Measurements from ENCODE around the gene CD226.
"Not testable (repeated sequence)": the region's sequence is repeated elsewhere in the genome, so short reads cannot be mapped to it uniquely, and the experiment has no call there.

CD226 gene

GRCh38 chr18:69978732-69979715 is 31.4 kb upstream of the CD226 start:
- ATAC-seq: no peak
- no peak for TF ChIP-seq SNAI2 (CRISPR knock-in tag; IDR thresholded peaks at IDR 0.05)
- no peak for TF ChIP-seq PPARA (CRISPR knock-in tag; IDR thresholded peaks at IDR 0.05; ENCODE audit: borderline replicate concordance)
- no peak for TF ChIP-seq TSHZ2 (CRISPR knock-in tag; IDR thresholded peaks at IDR 0.05)
- TF ChIP-seq ZFP3 (CRISPR knock-in tag; IDR thresholded peaks at IDR 0.05): no peak
- TF ChIP-seq ISL1 (CRISPR knock-in tag; IDR thresholded peaks at IDR 0.05): no peak
- no peak for TF ChIP-seq ZFP30 (CRISPR knock-in tag; IDR thresholded peaks at IDR 0.05)
- TF ChIP-seq ESRRG (CRISPR knock-in tag; IDR thresholded peaks at IDR 0.05): no peak
- TF ChIP-seq PATZ1 (CRISPR knock-in tag; IDR thresholded peaks at IDR 0.05; ENCODE audit: borderline replicate concordance): no peak
- no peak for TF ChIP-seq TOX (CRISPR knock-in tag; IDR thresholded peaks at IDR 0.05; ENCODE audit: borderline replicate concordance)
- TF ChIP-seq CSRNP3 (CRISPR knock-in tag; IDR thresholded peaks at IDR 0.05): no peak
- no peak for TF ChIP-seq ZNF70 (CRISPR knock-in tag; IDR thresholded peaks at IDR 0.05)

GRCh38 chr18:69975294-69975693 is 27.6 kb upstream of the CD226 start:
- not testable (repeated sequence) for ATAC-seq

- TF ChIP-seq ZNF8 (CRISPR knock-in tag; IDR thresholded peaks at IDR 0.05) (no peak), CSRNP3 (CRISPR knock-in tag; IDR thresholded peaks at IDR 0.05) (no peak)
- ATAC-seq: no peak
Observed at GRCh38 chr18:69974365-69974764, 26.7 kb upstream of the CD226 start.

GRCh38 chr18:69969491-69969890 is 21.8 kb upstream of the CD226 start:
- ATAC-seq: no peak
- TF ChIP-seq ZNF70 (CRISPR knock-in tag; IDR thresholded peaks at IDR 0.05) (no peak), POU6F1 (CRISPR knock-in tag; IDR thresholded peaks at IDR 0.05; ENCODE audit: borderline replicate concordance, low read depth) (no peak), ARNTL (CRISPR knock-in tag; IDR thresholded peaks at IDR 0.05; ENCODE audit: borderline replicate concordance, low read depth) (no peak), ZFP3 (CRISPR knock-in tag; IDR thresholded peaks at IDR 0.05) (no peak), ISL1 (CRISPR knock-in tag; IDR thresholded peaks at IDR 0.05) (no peak)

GRCh38 chr18:69968039-69968438 is 20.4 kb upstream of the CD226 start:
- TF ChIP-seq ARNTL (CRISPR knock-in tag; IDR thresholded peaks at IDR 0.05; ENCODE audit: borderline replicate concordance, low read depth) (no peak), CREB5 (CRISPR knock-in tag; IDR thresholded peaks at IDR 0.05; ENCODE audit: low read depth) (no peak), CSDC2 (CRISPR knock-in tag; IDR thresholded peaks at IDR 0.05) (no peak), TOX (CRISPR knock-in tag; IDR thresholded peaks at IDR 0.05; ENCODE audit: borderline replicate concordance) (no peak), GLIS3 (CRISPR knock-in tag; IDR thresholded peaks at IDR 0.05) (no peak), OSR1 (CRISPR knock-in tag; IDR thresholded peaks at IDR 0.05) (no peak), RARB (CRISPR knock-in tag; IDR thresholded peaks at IDR 0.05) (no peak), ZNF565 (CRISPR knock-in tag; conservative IDR thresholded peaks at IDR 0.05; ENCODE audit: low read depth) (no peak), CSRNP3 (CRISPR knock-in tag; IDR thresholded peaks at IDR 0.05) (no peak), ZC3H10 (CRISPR knock-in tag; IDR thresholded peaks at IDR 0.05) (no peak), ISL1 (CRISPR knock-in tag; IDR thresholded peaks at IDR 0.05) (no peak)
- no peak for ATAC-seq
